H1 (cell line): ENCODE results near the gene TMPRSS15. TPM values are rescaled to one million over a fixed set of nuclear protein-coding genes. Genes with fewer than 3 reads are reported as not detected.

ENCODE experiments used
- CTCF ChIA-PET: fragments of 300-600 bp; sonication (Branson Sonifier 250); formaldehyde crosslinking; loops from one replicate; lab custom pipeline; 2021; ENCODE audit not compliant: partially characterized antibody; lab: Charles Lee
- POLR2A ChIA-PET: fragments of 300-600 bp; sonication (Branson Sonifier 250); formaldehyde crosslinking; loops from one replicate; lab custom pipeline; 2021; ENCODE audit warnings: inconsistent platforms; ENCODE audit not compliant: partially characterized antibody; lab: Charles Lee
- DNase-seq, 2 experiments: peaks; one replicate each; pipeline versions ENCODE4 v3.0.0 to v3.0.0-alpha.2; 2010 to 2022; ENCODE audit warnings: low spot score in 2 of 2, low read depth in 1 of 2, mixed read lengths in 1 of 2
- FAIRE-seq: peaks from 2 replicates; lab custom pipeline; 2011; peaks lifted over from hg19 to GRCh38; lab: Jason Lieb, UNC
- H2AFZ ChIP-seq: 2 replicates; pipeline ENCODE4 v1.8.1; 2012; ENCODE audit warnings: low read length, inconsistent platforms
- H2AK5ac ChIP-seq: 2 replicates; pipeline ENCODE4 v1.6.1; 2013; ENCODE audit warnings: low read depth, low read length
- H2BK120ac ChIP-seq: replicated peaks from 2 replicates; pipeline ENCODE3; 2013; ENCODE audit warnings: low read depth, low read length, inconsistent platforms
- H2BK12ac ChIP-seq: 2 replicates; pipeline ENCODE4 v1.6.1; 2013; ENCODE audit warnings: low read depth, low read length
- H2BK15ac ChIP-seq: 2 replicates; pipeline ENCODE4 v1.6.1; 2013; ENCODE audit warnings: low read length
- H2BK20ac ChIP-seq: 2 replicates; pipeline ENCODE4 v1.6.1; 2013; ENCODE audit warnings: low read length
- H2BK5ac ChIP-seq: 2 replicates; pipeline ENCODE4 v1.6.1; 2013; ENCODE audit warnings: low read depth, low read length
- H3K14ac ChIP-seq: 2 replicates; pipeline ENCODE4 v1.6.1; 2013; ENCODE audit warnings: inconsistent platforms; ENCODE audit not compliant: insufficient read length
- H3K18ac ChIP-seq: 2 replicates; pipeline ENCODE4 v1.6.1; 2013; ENCODE audit warnings: low read length; ENCODE audit errors: extremely low read depth
- H3K23ac ChIP-seq: 2 replicates; pipeline ENCODE4 v1.6.1; 2013; ENCODE audit warnings: inconsistent platforms; ENCODE audit not compliant: insufficient read length
- H3K23me2 ChIP-seq: 2 replicates; pipeline ENCODE4 v1.6.1; 2013; ENCODE audit warnings: low read depth, low read length
- H3K27ac ChIP-seq: 2 replicates; pipeline ENCODE4 v1.6.1; 2011; ENCODE audit warnings: low read depth, low read length, inconsistent platforms
- H3K27me3 ChIP-seq, 4 experiments: replicated peaks in 1 of 4; 1 replicate in 1 of 4; 2 replicates in 3 of 4; pipeline versions ENCODE4 v1.6.1 to v1.8.1; 2011 to 2013; ENCODE audit warnings: low read length in 3 of 4, mild to moderate bottlenecking in 3 of 4, inconsistent platforms in 2 of 4, mixed read lengths in 2 of 4, moderate library complexity in 1 of 4; ENCODE audit not compliant: control insufficient read depth in 3 of 4, insufficient read depth in 3 of 4; ENCODE audit errors: extremely low read depth in 1 of 4
- H3K36me3 ChIP-seq, 4 experiments: 2 replicates each; pipeline versions ENCODE4 v1.6.1 to v1.8.1; 2011 to 2013; ENCODE audit warnings: mild to moderate bottlenecking in 4 of 4, low read length in 3 of 4, moderate library complexity in 2 of 4, control low read depth in 1 of 4, inconsistent platforms in 1 of 4; ENCODE audit not compliant: insufficient read depth in 4 of 4, control insufficient read depth in 2 of 4
- H3K4ac ChIP-seq: replicated peaks from 2 replicates; pipeline ENCODE3; 2013; ENCODE audit warnings: low read length, low read depth, mixed read lengths, inconsistent platforms; ENCODE audit not compliant: insufficient read length
- H3K4me1 ChIP-seq, 4 experiments: replicated peaks in 1 of 4; 1 replicate in 1 of 4; 2 replicates in 3 of 4; pipeline versions ENCODE4 v1.6.1 to v1.8.1; 2011 to 2013; ENCODE audit warnings: low read length in 3 of 4, inconsistent platforms in 2 of 4, mixed read lengths in 1 of 4; ENCODE audit not compliant: insufficient read depth in 4 of 4, control insufficient read depth in 3 of 4
- H3K4me2 ChIP-seq, 2 experiments: 2 replicates each; pipeline versions ENCODE4 v1.6.1 to v1.8.1; 2011 to 2013; ENCODE audit warnings: low read depth in 2 of 2, low read length in 2 of 2, control low read depth in 1 of 2, inconsistent platforms in 1 of 2, mild to moderate bottlenecking in 1 of 2; ENCODE audit not compliant: insufficient read depth in 1 of 2
- H3K4me3 ChIP-seq, 4 experiments: fragments of 200-600, 300-600 bp in 1 of 4; sonication (generic), shearing (Covaris generic), sonication (Bioruptor Twin) in 1 of 4; 2 replicates each; pipeline versions ENCODE4 v1.5.1 to v1.8.1; 2011 to 2016; ENCODE audit warnings: low read length in 4 of 4, low read depth in 3 of 4, control low read depth in 2 of 4, inconsistent platforms in 2 of 4, mild to moderate bottlenecking in 2 of 4, mixed read lengths in 1 of 4, moderate library complexity in 1 of 4; ENCODE audit not compliant: insufficient read depth in 2 of 4; ENCODE audit errors: extremely low read depth in 1 of 4
- H3K56ac ChIP-seq: replicated peaks from 2 replicates; pipeline ENCODE3; 2013; ENCODE audit warnings: low read depth, mild to moderate bottlenecking, mixed read lengths, low read length, inconsistent platforms; ENCODE audit not compliant: insufficient read length
- H3K79me1 ChIP-seq: 2 replicates; pipeline ENCODE4 v1.6.1; 2013; ENCODE audit warnings: low read depth, low read length, control low read depth
- H3K79me2 ChIP-seq, 2 experiments: 2 replicates each; pipeline versions ENCODE4 v1.6.1 to v1.8.1; 2012 to 2013; ENCODE audit warnings: low read length in 2 of 2, mild to moderate bottlenecking in 2 of 2, inconsistent platforms in 1 of 2; ENCODE audit not compliant: insufficient read depth in 2 of 2, control insufficient read depth in 1 of 2
- H3K9ac ChIP-seq, 4 experiments: replicated peaks in 1 of 4; 1 replicate in 1 of 4; 2 replicates in 3 of 4; pipeline versions ENCODE4 v1.6.1 to v1.8.1; 2011 to 2013; ENCODE audit warnings: low read depth in 3 of 4, low read length in 3 of 4, control low read depth in 2 of 4, mild to moderate bottlenecking in 2 of 4, moderate library complexity in 2 of 4, inconsistent platforms in 1 of 4; ENCODE audit errors: extremely low read depth in 1 of 4
- H3K9me3 ChIP-seq, 2 experiments: 2 replicates each; pipeline versions ENCODE4 v1.6.1 to v1.8.1; 2012 to 2013; ENCODE audit warnings: mild to moderate bottlenecking in 2 of 2, moderate library complexity in 2 of 2, control low read depth in 1 of 2, inconsistent platforms in 1 of 2, low read depth in 1 of 2, low read length in 1 of 2, mixed read lengths in 1 of 2; ENCODE audit not compliant: insufficient read depth in 2 of 2
- H4K20me1 ChIP-seq, 2 experiments: replicated peaks in 1 of 2; 2 replicates each; pipeline versions ENCODE3 to v1.8.1; 2011 to 2013; ENCODE audit warnings: inconsistent platforms in 2 of 2, low read length in 2 of 2, mild to moderate bottlenecking in 1 of 2; ENCODE audit not compliant: insufficient read depth in 2 of 2, control insufficient read depth in 1 of 2
- H4K5ac ChIP-seq: 2 replicates; pipeline ENCODE4 v1.6.1; 2013; ENCODE audit warnings: low read length, low read depth, mixed read lengths, inconsistent platforms; ENCODE audit not compliant: insufficient read length
- H4K8ac ChIP-seq: 2 replicates; pipeline ENCODE4 v1.8.0; 2013; ENCODE audit warnings: mild to moderate bottlenecking, moderate library complexity, low read length, inconsistent platforms; ENCODE audit not compliant: insufficient read depth; ENCODE audit errors: extremely low read depth
- H4K91ac ChIP-seq: replicated peaks from 2 replicates; pipeline ENCODE3; 2013; ENCODE audit warnings: low read length, mixed read lengths, inconsistent platforms; ENCODE audit not compliant: insufficient read length
- BCL11A ChIP-seq, 2 experiments: IDR thresholded peaks; one replicate each; pipeline ENCODE4 v1.6.1; 2011; ENCODE audit warnings: low read depth in 2 of 2, low read length in 2 of 2, mild to moderate bottlenecking in 2 of 2
- CREB1 ChIP-seq: IDR thresholded peaks from 2 replicates; pipeline ENCODE4 v1.6.1; 2012; ENCODE audit warnings: inconsistent platforms
- CTCF ChIP-seq, 3 experiments: IDR thresholded peaks; 1 replicate in 2 of 3; 2 replicates in 1 of 3; pipeline versions ENCODE4 v1.5.1 to v1.6.1; 2011; ENCODE audit warnings: low read length in 3 of 3, mild to moderate bottlenecking in 3 of 3, inconsistent platforms in 2 of 3, low read depth in 1 of 3, moderate library complexity in 1 of 3; ENCODE audit not compliant: insufficient read depth in 1 of 3; ENCODE audit errors: control extremely low read depth in 1 of 3
- EP300 ChIP-seq, 2 experiments: IDR thresholded peaks; 1 replicate in 1 of 2; 2 replicates in 1 of 2; pipeline ENCODE4 v1.6.1; 2011 to 2012; ENCODE audit warnings: low read depth in 2 of 2, low read length in 2 of 2, mild to moderate bottlenecking in 2 of 2, borderline replicate concordance in 1 of 2, inconsistent platforms in 1 of 2, moderate library complexity in 1 of 2
- HDAC6 ChIP-seq: IDR thresholded peaks from one replicate; pipeline ENCODE4 v1.7.1; 2012; ENCODE audit warnings: low read depth, mild to moderate bottlenecking, inconsistent platforms, low read length, moderate library complexity
- RNF2 ChIP-seq: fragments of 200-900, 300-1000 bp; sonication (generic); IDR thresholded peaks from 2 replicates; pipeline ENCODE4 v1.7.1; 2016; ENCODE audit warnings: borderline replicate concordance, low read depth, mild to moderate bottlenecking, antibody characterized with exemption, low read length; ENCODE audit not compliant: poor library complexity, severe bottlenecking; ENCODE audit errors: missing control alignments
- WGBS, 2 experiments: shearing (Covaris generic) in 1 of 2; methylation state at CpG; one replicate each; pipeline versions ENCODE4 v1.1.6 to v1.1.7; 2013 to 2015; ENCODE audit warnings: low lambda C conversion rate in 2 of 2, mixed read lengths in 2 of 2, inconsistent platforms in 1 of 2, low coverage in 1 of 2, missing lambda C conversion rate in 1 of 2; ENCODE audit not compliant: insufficient replicate concordance in 2 of 2, insufficient coverage in 1 of 2, insufficient read length in 1 of 2; ENCODE audit errors: extremely low coverage in 1 of 2, missing lambda C conversion rate in 1 of 2; 5-methylcytosine and 5-hydroxymethylcytosine counted together
- polyA plus RNA-seq, 7 experiments: library from polyadenylated mRNA; depleted of rRNA in 3 of 7; stranded (reverse) in 5 of 7; unstranded in 2 of 7; fragments of >200 nt in 5 of 7; fragments of 200-250 nt in 2 of 7; gene quantifications; 1 replicate in 5 of 7; 2 replicates in 1 of 7; 4 replicates in 1 of 7; pipeline versions ENCODE4 v1.2.1 to v1.2.3, GENCODE V29; 2011 to 2013; ENCODE audit warnings: missing spikeins in 2 of 7, mixed read lengths in 2 of 7
- total RNA-seq: library from RNA; stranded (reverse); fragmentation: NEBNext Ultra II Directional; extraction: Animal tissue kit (Norgen Biotek cat#: 25700); gene quantifications from 2 replicates; pipeline ENCODE4 v1.2.1, GENCODE V29; 2021
- TF ChIP-seq, protein P1 (sequence below): IDR thresholded peaks from 2 replicates; pipeline ENCODE4 v1.6.1; 2012; ENCODE audit warnings: inconsistent platforms

TMPRSS15 gene
- total and polyA plus RNA-seq, 2 of the 8 experiments (the other 6 are each of a cell fraction or from before 2014, with no cell fraction given), result not detected

- H2BK120ac ChIP-seq, result no peak overlapping the region
- no peak overlapping the region for H4K91ac ChIP-seq
- no peak overlapping the region for H3K14ac ChIP-seq
- H3K27me3 ChIP-seq, result no peaks in the 10 kb centered on the region
- no peaks in the 10 kb centered on the region; a peak in 1 of 8 replicates for H3K36me3 ChIP-seq
- no peaks in the 10 kb centered on the region for H3K79me1 ChIP-seq
- H3K4ac ChIP-seq, result no peak overlapping the region
- no peak for FAIRE-seq
- H4K8ac ChIP-seq, result no peak overlapping the region
- no peaks in the 10 kb centered on the region for H3K4me1 ChIP-seq
- no peak overlapping the region for H4K5ac ChIP-seq
- H3K27ac ChIP-seq, result no peak overlapping the region
- ChIA-PET POLR2A (no interaction called here), CTCF (no interaction called here)
- H2BK5ac ChIP-seq, result no peak overlapping the region
- no peak overlapping the region for H3K23ac ChIP-seq
- H2BK20ac ChIP-seq, result no peak overlapping the region
- H3K9me3 ChIP-seq, result 0 out of 4 replicates have a peak, but pooled peaks cover 9 to 15% of the 10 kb centered on the region in 2 experiments
- H2AK5ac ChIP-seq, result no peak overlapping the region
- H3K4me2 ChIP-seq, result no peak overlapping the region
- no peak overlapping the region for H2BK12ac ChIP-seq
- H3K23me2 ChIP-seq, result no peaks in the 10 kb centered on the region
- H2BK15ac ChIP-seq, result no peak overlapping the region
- no peak overlapping the region for H3K56ac ChIP-seq
- H3K79me2 ChIP-seq, result no peaks in the 10 kb centered on the region
- H3K18ac ChIP-seq, result no peak overlapping the region
- no peak overlapping the region for H3K9ac ChIP-seq
- 85% methylated on average over 1 of the region's 1 CpG; no CpG with 5 or more reads in 1 of the 2 experiments for WGBS, 2 experiments
- H3K4me3 ChIP-seq, result no peak overlapping the region
- H2AFZ ChIP-seq, result no peak overlapping the region
- H4K20me1 ChIP-seq, result no peaks in the 10 kb centered on the region
- DNase-seq, result no peak
- TF ChIP-seq, protein P1, sequence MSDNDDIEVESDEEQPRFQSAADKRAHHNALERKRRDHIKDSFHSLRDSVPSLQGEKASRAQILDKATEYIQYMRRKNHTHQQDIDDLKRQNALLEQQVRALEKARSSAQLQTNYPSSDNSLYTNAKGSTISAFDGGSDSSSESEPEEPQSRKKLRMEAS, result no peak
- TF ChIP-seq BCL11A (IDR thresholded peaks at IDR 0.05; ENCODE audit: low read depth in 2 of 2, low read length in 2 of 2) (no peak), CTCF (IDR thresholded peaks at IDR 0.05; ENCODE audit: control extremely low read depth in 1 of 3, insufficient read depth in 1 of 3, low read depth in 1 of 3, low read length in 3 of 3) (no peak), HDAC6 (no peak), RNF2 (no peak), CREB1 (no peak), EP300 (IDR thresholded peaks at IDR 0.05; ENCODE audit: borderline replicate concordance in 1 of 2, low read depth in 2 of 2, low read length in 2 of 2) (no peak)
These were observed 181.2 kb downstream of the TMPRSS15 start for GRCh38 chr21:18222346-18222745.
